Panc1 (cell line): ENCODE results near the gene HES4. TPM values are rescaled to one million over a fixed set of nuclear protein-coding genes. Genes with fewer than 3 reads are reported as not detected.

Source experiments
- ATAC-seq: fragments of 200-7000 bp; cut with Tn5 transposase; 2 replicates; pipeline ENCODE4 v1.9.1; 2020; ENCODE audit warnings: mild to moderate bottlenecking, moderate library complexity
- BruUV-seq: library from RNA; stranded (reverse); fragments of 400-500 nt; replicated peaks from 2 replicates; lab custom pipeline; 2021; lab: Mats Ljungman, UMichigan
- CTCF ChIA-PET: fragments of 300-600 bp; sonication (Branson Sonifier 250); formaldehyde crosslinking; loops from one replicate; lab custom pipeline; 2022; ENCODE audit warnings: antibody characterized with exemption; lab: Charles Lee
- POLR2A ChIA-PET: fragments of 300-600 bp; sonication (Branson Sonifier 250); formaldehyde crosslinking; loops from one replicate; lab custom pipeline; 2022; ENCODE audit warnings: antibody characterized with exemption; lab: Charles Lee
- DNase-seq: peaks from one replicate; pipeline ENCODE4 v3.0.0-alpha.2; 2010; ENCODE audit warnings: low read depth, low spot score
- H3K27ac ChIP-seq: 2 replicates; pipeline ENCODE4 v1.5.1; 2011; ENCODE audit warnings: mild to moderate bottlenecking, low read length, inconsistent platforms
- H3K27me3 ChIP-seq: fragments of 200-500 bp; sonication (Bioruptor generic); 2 replicates; pipeline ENCODE4 v1.6.0; 2014; ENCODE audit warnings: low read length, inconsistent platforms; ENCODE audit not compliant: control insufficient read depth, insufficient read depth
- H3K36me3 ChIP-seq: fragments of 200-500 bp; sonication (Bioruptor generic); 2 replicates; pipeline ENCODE4 v1.5.1; 2014; ENCODE audit warnings: inconsistent platforms, mild to moderate bottlenecking, low read length, moderate library complexity; ENCODE audit not compliant: control insufficient read depth, insufficient read depth
- H3K4me1 ChIP-seq: 2 replicates; pipeline ENCODE4 v1.5.1; 2011; ENCODE audit warnings: inconsistent platforms, mild to moderate bottlenecking, low read length, moderate library complexity; ENCODE audit not compliant: control insufficient read depth, insufficient read depth
- H3K4me3 ChIP-seq, 2 experiments: 2 replicates each; pipeline ENCODE4 v1.5.1; 2011 to 2012; ENCODE audit warnings: low read depth in 2 of 2, low read length in 2 of 2, mild to moderate bottlenecking in 2 of 2, inconsistent platforms in 1 of 2, moderate library complexity in 1 of 2
- H3K9me3 ChIP-seq: fragments of 200-500 bp; sonication (Bioruptor generic); 2 replicates; pipeline ENCODE4 v1.5.1; 2014; ENCODE audit warnings: low read depth, mild to moderate bottlenecking, inconsistent platforms, low read length, moderate library complexity; ENCODE audit not compliant: control insufficient read depth, insufficient read depth
- CTCF ChIP-seq: fragments of 450-650 bp; IDR thresholded peaks from 2 replicates; pipeline ENCODE4 v1.5.1; 2017; ENCODE audit warnings: mild to moderate bottlenecking
- POLR2AphosphoS5 ChIP-seq: IDR thresholded peaks from 2 replicates; pipeline ENCODE4 v1.6.1; 2012; ENCODE audit warnings: mild to moderate bottlenecking, low read depth, low read length, moderate library complexity
- REST ChIP-seq, 2 experiments: IDR thresholded peaks; 2 replicates each; pipeline ENCODE4 v1.6.1; 2011 to 2012; ENCODE audit warnings: low read depth in 2 of 2, control low read depth in 1 of 2, low read length in 1 of 2, mild to moderate bottlenecking in 1 of 2, moderate library complexity in 1 of 2; ENCODE audit not compliant: insufficient read depth in 1 of 2
- SIN3A ChIP-seq: IDR thresholded peaks from 2 replicates; pipeline ENCODE4 v1.6.1; 2012; ENCODE audit warnings: low read depth, mild to moderate bottlenecking, low read length, moderate library complexity, borderline replicate concordance; ENCODE audit not compliant: insufficient read depth
- TCF7L2 ChIP-seq: IDR thresholded peaks from 2 replicates; pipeline ENCODE4 v1.6.1; 2011; ENCODE audit warnings: mild to moderate bottlenecking, low read depth, low read length, inconsistent platforms
- in situ Hi-C: cut with HindIII; loops from 2 replicates; pipeline ENCODE4 v1.10.0; 2016; ENCODE audit warnings: low sequenced_read_pairs, low pct_unique_long_range_greater_than_20kb
- intact Hi-C: fragments of 100-400 bp; cut with micrococcal nuclease; formaldehyde crosslinking; loops from one replicate; pipeline ENCODE4 v1.10.0; 2022; ENCODE audit not compliant: unreplicated experiment
- total RNA-seq: library from RNA; stranded (reverse); gene quantifications from one replicate; pipeline ENCODE4 v1.2.1, GENCODE V29; 2021; ENCODE audit not compliant: unreplicated experiment

HES4 gene
- total RNA-seq, 1 experiment from 2014 or later, result 74.2 TPM

GRCh38 chr1:1023700-1024099 is 23.8 kb upstream of the HES4 start:
- Histone ChIP-seq H3K27me3 (no peaks in the 10 kb centered on the region), H3K4me3 (no peak overlapping the region), H3K4me1 (peaks cover 43% of the 10 kb centered on the region), H3K9me3 (no peaks in the 10 kb centered on the region), H3K27ac (peak overlapping the region; percentile 13; the same call in 1 of the 2 replicates), H3K36me3 (no peaks in the 10 kb centered on the region; the same call in 1 of the 2 replicates)
- intact Hi-C loops, result no loop called here
- POLR2A ChIA-PET, result no interaction called here
- CTCF ChIA-PET, result no interaction called here
- ATAC-seq (no peak), DNase-seq (no peak)
- in situ Hi-C loops, result no loop called here
- BruUV-seq, result no TSS peak
- no peak for TF ChIP-seq POLR2AphosphoS5
- TF ChIP-seq CTCF, result no peak
- TF ChIP-seq REST (IDR thresholded peaks at IDR 0.05; ENCODE audit: insufficient read depth in 1 of 2, low read depth in 2 of 2, low read length in 1 of 2), result no peak
- TF ChIP-seq TCF7L2, result no peak
- no peak for TF ChIP-seq SIN3A

- Histone ChIP-seq H3K9me3 (no peaks in the 10 kb centered on the region), H3K27me3 (no peaks in the 10 kb centered on the region), H3K27ac (no peak overlapping the region; the same call in 1 of the 2 replicates), H3K4me3 (no peak overlapping the region; a peak in 1 of 4 replicates), H3K36me3 (no peaks in the 10 kb centered on the region; the same call in 1 of the 2 replicates), H3K4me1 (peaks cover 43% of the 10 kb centered on the region)
- in situ Hi-C loops (no loop called here), intact Hi-C loops (no loop called here)
- DNase-seq (no peak), ATAC-seq (no peak)
- BruUV-seq, result no TSS peak
- ChIA-PET CTCF (no interaction called here), POLR2A (interaction anchor here (0.6 kb wide), 1 partner anchor 26 kb away, joined by 11 read pairs; no protein-coding TSS in a partner anchor)
- TF ChIP-seq CTCF (no peak), POLR2AphosphoS5 (no peak), SIN3A (no peak), TCF7L2 (no peak), REST (IDR thresholded peaks at IDR 0.05; ENCODE audit: insufficient read depth in 1 of 2, low read depth in 2 of 2, low read length in 1 of 2) (no peak)
Observed at GRCh38 chr1:1022302-1023009, 22.6 kb upstream of the HES4 start.
